Measurements from ENCODE around the gene PPP1R10. TPM values are rescaled to one million over a fixed set of nuclear protein-coding genes. Genes with fewer than 3 reads are reported as not detected.
A peak's percentile ranks its signal among the peaks of the same experiment; 100 is the strongest.

The PPP1R10 gene
- total and polyA plus RNA-seq, 5 donors from 2014 or later = 18.0 to 164 (median 20.8) TPM

- Histone ChIP-seq H3K9me3 (ENCODE audit: control insufficient read depth in 2 of 2, low read length in 2 of 2) (no peaks in the 10 kb centered on the region), H3K36me3 (ENCODE audit: control insufficient read depth, insufficient read depth, low read length) (peaks cover 2% of the 10 kb centered on the region), H3K27me3 (ENCODE audit: control insufficient read depth, insufficient read depth, low read length) (no peaks in the 10 kb centered on the region), H3K27ac (ENCODE audit: insufficient read depth, low read length, poor library complexity, severe bottlenecking) (peak within 1 kb of the TSS; percentile 95), H3K4me3 (ENCODE audit: low read depth, low read length) (peak within 1 kb of the TSS; percentile 94), H3K4me1 (ENCODE audit: control insufficient read depth, insufficient read depth, low read length, poor library complexity, severe bottlenecking) (peaks cover 41% of the 10 kb centered on the region)
- Mint-ChIP-seq H3K27ac (peak within 1 kb of the TSS; percentile 96 to 100 (median 100)), H3K9me3 (no peaks in the 10 kb centered on the region), H3K4me1 (peaks cover 24 to 62% (median 51%) of the 10 kb centered on the region in 4 donors), H3K4me3 (peak within 1 kb of the TSS; percentile 92 to 99 (median 98)), H3K27me3 (peaks cover 10% of the 10 kb centered on the region), H3K36me3 (no peaks in the 10 kb centered on the region)
- ATAC-seq (ENCODE audit: low read depth in 2 of 2) (peak; percentile 96), DNase-seq (peak; percentile 98 to 99 (median 99))
Measured at GRCh38 chr6:30571075-30571761, 45.8 kb downstream of the PPP1R10 start, which contains the start of gene ABCF1. TSS of gene ABCF1 (plus strand) at chr6:30571442. CDS start at chr6:30571488, 46 bp downstream.

- H3K4me1 Mint-ChIP-seq = peaks cover 24 to 65% (median 52%) of the 10 kb centered on the region in 4 donors
- peak overlapping the region; percentile 92 to 99 (median 98) for H3K4me3 Mint-ChIP-seq
- H3K27ac ChIP-seq (ENCODE audit: insufficient read depth, low read length, poor library complexity, severe bottlenecking) = peak overlapping the region; percentile 95
- H3K36me3 Mint-ChIP-seq = no peaks in the 10 kb centered on the region
- no peaks in the 10 kb centered on the region for H3K9me3 ChIP-seq (ENCODE audit: control insufficient read depth in 2 of 2, low read length in 2 of 2)
- peaks cover 10% of the 10 kb centered on the region for H3K27me3 Mint-ChIP-seq
- H3K4me3 ChIP-seq (ENCODE audit: low read depth, low read length) = peak overlapping the region; percentile 92
- H3K9me3 Mint-ChIP-seq = no peaks in the 10 kb centered on the region
- H3K36me3 ChIP-seq (ENCODE audit: control insufficient read depth, insufficient read depth, low read length) = peaks cover 2% of the 10 kb centered on the region
- H3K27me3 ChIP-seq (ENCODE audit: control insufficient read depth, insufficient read depth, low read length) = no peaks in the 10 kb centered on the region
- no peak for DNase-seq
- ATAC-seq (ENCODE audit: low read depth in 2 of 2) = peak; percentile 3 to 6
- peak overlapping the region; percentile 96 to 100 (median 100) for H3K27ac Mint-ChIP-seq
- H3K4me1 ChIP-seq (ENCODE audit: control insufficient read depth, insufficient read depth, low read length, poor library complexity, severe bottlenecking) = peaks cover 41% of the 10 kb centered on the region
Measured at GRCh38 chr6:30570740-30571074, 46.3 kb downstream of the PPP1R10 start.

- Histone ChIP-seq H3K4me3 (ENCODE audit: low read depth, low read length) (peak overlapping the region; percentile 92), H3K27me3 (ENCODE audit: control insufficient read depth, insufficient read depth, low read length) (no peaks in the 10 kb centered on the region), H3K9me3 (ENCODE audit: control insufficient read depth in 2 of 2, low read length in 2 of 2) (no peaks in the 10 kb centered on the region), H3K36me3 (ENCODE audit: control insufficient read depth, insufficient read depth, low read length) (peaks cover 2% of the 10 kb centered on the region), H3K27ac (ENCODE audit: insufficient read depth, low read length, poor library complexity, severe bottlenecking) (peak overlapping the region; percentile 95), H3K4me1 (ENCODE audit: control insufficient read depth, insufficient read depth, low read length, poor library complexity, severe bottlenecking) (peaks cover 41% of the 10 kb centered on the region)
- DNase-seq = no peak
- Mint-ChIP-seq H3K4me3 (peak overlapping the region; percentile 92 to 99 (median 98)), H3K27me3 (peaks cover 10% of the 10 kb centered on the region), H3K9me3 (no peaks in the 10 kb centered on the region), H3K4me1 (peaks cover 24 to 67% (median 52%) of the 10 kb centered on the region in 4 donors), H3K36me3 (no peaks in the 10 kb centered on the region), H3K27ac (peak overlapping the region; percentile 96 to 100 (median 100))
- ATAC-seq (ENCODE audit: low read depth in 2 of 2) = no peak
Measured at GRCh38 chr6:30570263-30570662, 46.8 kb downstream of the PPP1R10 start.

- H3K27me3 ChIP-seq (ENCODE audit: control insufficient read depth, insufficient read depth, low read length) = no peaks in the 10 kb centered on the region
- H3K27ac ChIP-seq (ENCODE audit: insufficient read depth, low read length, poor library complexity, severe bottlenecking) = no peak overlapping the region
- Mint-ChIP-seq H3K36me3 (peaks cover under 1% of the 10 kb centered on the region), H3K27ac (peak overlapping the region in 1 of 3 donors; percentile 59), H3K4me1 (peaks cover 20 to 55% (median 37%) of the 10 kb centered on the region in 4 donors), H3K4me3 (peak overlapping the region in 1 of 4 donors; percentile 7), H3K9me3 (no peaks in the 10 kb centered on the region), H3K27me3 (peaks cover 10% of the 10 kb centered on the region)
- no peak overlapping the region for H3K4me3 ChIP-seq (ENCODE audit: low read depth, low read length)
- H3K9me3 ChIP-seq (ENCODE audit: control insufficient read depth in 2 of 2, low read length in 2 of 2) = no peaks in the 10 kb centered on the region
- H3K36me3 ChIP-seq (ENCODE audit: control insufficient read depth, insufficient read depth, low read length) = peaks cover under 1% of the 10 kb centered on the region
- DNase-seq = no peak
- ATAC-seq (ENCODE audit: low read depth in 2 of 2) = no peak
- peaks cover 24% of the 10 kb centered on the region for H3K4me1 ChIP-seq (ENCODE audit: control insufficient read depth, insufficient read depth, low read length, poor library complexity, severe bottlenecking)
Measured at GRCh38 chr6:30568245-30568644, 48.8 kb downstream of the PPP1R10 start.

GRCh38 chr6:30565772-30566171 lies 51.3 kb downstream of the PPP1R10 start:
- ATAC-seq (ENCODE audit: low read depth in 2 of 2) (no peak), DNase-seq (no peak)
- Histone ChIP-seq H3K4me1 (ENCODE audit: control insufficient read depth, insufficient read depth, low read length, poor library complexity, severe bottlenecking) (peaks cover 5% of the 10 kb centered on the region), H3K27me3 (ENCODE audit: control insufficient read depth, insufficient read depth, low read length) (no peaks in the 10 kb centered on the region), H3K4me3 (ENCODE audit: low read depth, low read length) (no peak overlapping the region), H3K36me3 (ENCODE audit: control insufficient read depth, insufficient read depth, low read length) (peaks cover 13% of the 10 kb centered on the region), H3K27ac (ENCODE audit: insufficient read depth, low read length, poor library complexity, severe bottlenecking) (no peak overlapping the region), H3K9me3 (ENCODE audit: control insufficient read depth in 2 of 2, low read length in 2 of 2) (no peaks in the 10 kb centered on the region)
- H3K27me3 Mint-ChIP-seq = peaks cover 2% of the 10 kb centered on the region
- H3K27ac Mint-ChIP-seq = peak overlapping the region in 1 of 3 donors; percentile 46
- H3K9me3 Mint-ChIP-seq = no peaks in the 10 kb centered on the region
- H3K4me3 Mint-ChIP-seq = peak overlapping the region in 2 of 4 donors; percentile 48 to 75
- H3K36me3 Mint-ChIP-seq = peaks cover 13% of the 10 kb centered on the region
- peaks cover 8 to 38% (median 19%) of the 10 kb centered on the region in 4 donors for H3K4me1 Mint-ChIP-seq

GRCh38 chr6:30564114-30564513 lies 52.9 kb downstream of the PPP1R10 start:
- Histone ChIP-seq H3K27ac (ENCODE audit: insufficient read depth, low read length, poor library complexity, severe bottlenecking) (no peak overlapping the region), H3K27me3 (ENCODE audit: control insufficient read depth, insufficient read depth, low read length) (no peaks in the 10 kb centered on the region), H3K4me1 (ENCODE audit: control insufficient read depth, insufficient read depth, low read length, poor library complexity, severe bottlenecking) (no peaks in the 10 kb centered on the region), H3K4me3 (ENCODE audit: low read depth, low read length) (no peak overlapping the region), H3K36me3 (ENCODE audit: control insufficient read depth, insufficient read depth, low read length) (peaks cover 13% of the 10 kb centered on the region), H3K9me3 (ENCODE audit: control insufficient read depth in 2 of 2, low read length in 2 of 2) (no peaks in the 10 kb centered on the region)
- ATAC-seq (ENCODE audit: low read depth in 2 of 2) (no peak), DNase-seq (no peak)
- Mint-ChIP-seq H3K27me3 (no peaks in the 10 kb centered on the region), H3K4me1 (peaks cover 5 to 36% (median 16%) of the 10 kb centered on the region in 4 donors), H3K4me3 (peak overlapping the region in 1 of 4 donors; percentile 41), H3K36me3 (peaks cover 13% of the 10 kb centered on the region), H3K9me3 (no peaks in the 10 kb centered on the region), H3K27ac (no peak overlapping the region)

- H3K27me3 ChIP-seq (ENCODE audit: control insufficient read depth, insufficient read depth, low read length) = no peaks in the 10 kb centered on the region
- Mint-ChIP-seq H3K4me3 (peak overlapping the region in 2 of 4 donors; percentile 10 to 58), H3K9me3 (no peaks in the 10 kb centered on the region), H3K27me3 (no peaks in the 10 kb centered on the region), H3K4me1 (peaks cover 6 to 50% (median 25%) of the 10 kb centered on the region in 4 donors), H3K36me3 (peaks cover 13% of the 10 kb centered on the region), H3K27ac (peak overlapping the region; percentile 20 to 94 (median 40))
- H3K9me3 ChIP-seq (ENCODE audit: control insufficient read depth in 2 of 2, low read length in 2 of 2) = no peaks in the 10 kb centered on the region
- no peak for ATAC-seq (ENCODE audit: low read depth in 2 of 2)
- H3K27ac ChIP-seq (ENCODE audit: insufficient read depth, low read length, poor library complexity, severe bottlenecking) = no peak overlapping the region
- H3K4me1 ChIP-seq (ENCODE audit: control insufficient read depth, insufficient read depth, low read length, poor library complexity, severe bottlenecking) = peaks cover 6% of the 10 kb centered on the region
- no peak overlapping the region for H3K4me3 ChIP-seq (ENCODE audit: low read depth, low read length)
- peaks cover 13% of the 10 kb centered on the region for H3K36me3 ChIP-seq (ENCODE audit: control insufficient read depth, insufficient read depth, low read length)
- no peak for DNase-seq
Measured at GRCh38 chr6:30562470-30563425, 54.3 kb downstream of the PPP1R10 start.
